Right lobe of liver (tissue), 4 donors: ENCODE results near the gene NSUN5.

ENCODE experiments used
- CTCF ChIP-seq, 4 donors: fragments of 200-600 bp in 3 of 4; fragments of 450-650 bp in 1 of 4; IDR thresholded peaks; one replicate each; pipeline versions ENCODE4 v1.5.1 to v1.8.0; 2016 to 2022; ENCODE audit warnings: antibody characterized with exemption in 4 of 4, mild to moderate bottlenecking in 2 of 4
- POLR2A ChIP-seq: fragments of 450-650 bp; IDR thresholded peaks from one replicate; pipeline ENCODE4 v1.6.1; 2017; ENCODE audit warnings: antibody characterized with exemption, mild to moderate bottlenecking
- donor health status: DM: no; HTN: no; CAD: no.
- donor health status: DM: no; HTN: no; CAD: no.
- donor health status: DM: no; HTN: yes; CAD: no.

GRCh38 chr7:73354821-73355220 is 46.2 kb upstream of the NSUN5 start:
- TF ChIP-seq POLR2A (no peak), CTCF (IDR thresholded peaks at IDR 0.05) (no peak)
